ENCODE measurements around the gene TPRG1L.

Gene TPRG1L

GRCh38 chr1:3630161-3630611, 5.4 kb downstream of the TPRG1L start:
- no peak for DNase-seq

GRCh38 chr1:3630914-3631313, 6.1 kb downstream of the TPRG1L start:
- DNase-seq, result no peak

GRCh38 chr1:3631320-3632260, 6.8 kb downstream of the TPRG1L start:
- DNase-seq, result no peak

GRCh38 chr1:3632298-3632697, 7.5 kb downstream of the TPRG1L start:
- no peak for DNase-seq

- DNase-seq, result no peak
Measured at GRCh38 chr1:3632716-3633343, 8.0 kb downstream of the TPRG1L start.

- DNase-seq, result no peak
Measured at GRCh38 chr1:3633344-3634058, 8.7 kb downstream of the TPRG1L start.

GRCh38 chr1:3634059-3634800, 9.4 kb downstream of the TPRG1L start:
- no peak for DNase-seq

GRCh38 chr1:3636080-3636479, 11.3 kb downstream of the TPRG1L start:
- no peak for DNase-seq

GRCh38 chr1:3636531-3636930, 11.7 kb downstream of the TPRG1L start:
- no peak for DNase-seq

GRCh38 chr1:3638027-3638426, 13.2 kb downstream of the TPRG1L start:
- no peak for DNase-seq

GRCh38 chr1:3638676-3639075, 13.9 kb downstream of the TPRG1L start:
- peak; percentile 10 for DNase-seq

GRCh38 chr1:3639397-3639911, 14.6 kb downstream of the TPRG1L start:
- DNase-seq, result peak; percentile 55

GRCh38 chr1:3640121-3640837, 15.5 kb downstream of the TPRG1L start:
- DNase-seq, result no peak

- DNase-seq, result no peak
Measured at GRCh38 chr1:3641046-3641760, 16.4 kb downstream of the TPRG1L start.

- DNase-seq, result no peak
Measured at GRCh38 chr1:3641816-3642215, 17.0 kb downstream of the TPRG1L start.

- DNase-seq, result peak; percentile 52
Measured at GRCh38 chr1:3642919-3643675, 18.3 kb downstream of the TPRG1L start.

- DNase-seq, result peak; percentile 54
Measured at GRCh38 chr1:3644273-3644672, 19.5 kb downstream of the TPRG1L start.

GRCh38 chr1:3645247-3645646, 20.4 kb downstream of the TPRG1L start:
- DNase-seq, result no peak

GRCh38 chr1:3645666-3646355, 21.0 kb downstream of the TPRG1L start:
- no peak for DNase-seq

- DNase-seq, result no peak
Measured at GRCh38 chr1:3646596-3646995, 21.8 kb downstream of the TPRG1L start.

Data from activated effector memory CD4-positive, alpha-beta T cell treated with anti-CD3 and anti-CD28 coated beads, Interleukin-2, amount 50 U/mL, for 16 hours (primary cell).